NCI-H345 treated with DMSO at 0.1 percent for 48 hours (cell line): ENCODE measurements around the gene GPR34.
"Not testable (repeated sequence)": the region's sequence is repeated elsewhere in the genome, so short reads cannot be mapped to it uniquely, and the experiment has no call there.

Experiments used
- DNase-seq: peaks from one replicate; lab custom pipeline; 2025; ENCODE audit not compliant: unreplicated experiment; lab: John Stamatoyannopoulos, UW

GPR34 gene

DNA sequence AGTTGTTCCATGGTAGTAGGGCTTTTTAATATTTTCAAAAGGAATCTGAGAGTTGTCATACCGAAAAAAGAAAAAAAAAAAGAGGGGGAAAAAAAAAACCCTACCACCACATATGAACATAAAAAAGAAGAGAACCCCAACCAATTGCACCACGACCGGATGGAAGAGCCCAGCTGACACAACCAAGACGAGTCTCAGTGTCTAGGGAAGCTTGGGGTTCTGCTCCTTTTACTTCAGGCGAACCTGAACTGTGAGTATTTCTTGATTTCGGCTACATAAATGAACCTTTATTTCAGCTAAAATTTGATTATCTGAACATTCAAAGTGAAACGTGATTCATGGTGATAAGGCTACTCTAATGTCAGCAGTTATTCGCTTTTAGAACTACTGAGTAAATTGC, at the start of gene GPR34:
TSS of gene GPR34 (plus strand) at position 139 of the 400 bp plus-strand sequence. CDS start 6,661 bp downstream, outside the sequence.
- DNase-seq = no peak

- not testable (repeated sequence) for DNase-seq
These were observed 42.6 kb upstream of the GPR34 start for GRCh38 chrX:41646201-41646600.

DNA sequence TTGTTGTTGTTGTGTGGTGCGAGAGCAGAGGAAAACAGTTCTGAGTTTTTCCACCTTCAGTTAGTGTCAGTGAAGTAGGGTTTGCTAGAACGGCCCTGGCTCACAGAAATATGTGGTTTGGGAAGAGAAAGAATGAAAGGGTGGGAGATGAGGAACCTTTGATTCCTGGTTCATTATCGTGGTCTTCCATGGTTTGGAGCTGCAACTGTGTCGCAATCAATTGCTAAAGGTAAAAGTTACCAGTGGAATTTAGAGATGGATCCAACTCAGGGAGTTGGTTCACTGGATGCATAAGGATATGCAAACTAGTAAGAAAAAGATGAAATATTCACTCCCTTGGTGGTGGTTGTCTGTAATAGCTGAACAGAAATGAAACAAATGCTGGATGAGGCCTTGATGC, 35.6 kb upstream of the GPR34 start:
- DNase-seq = no peak

- no peak for DNase-seq
These were observed 33.7 kb upstream of the GPR34 start for GRCh38 chrX:41655101-41655500.

- no peak for DNase-seq
These were observed 33.1 kb upstream of the GPR34 start for GRCh38 chrX:41655631-41656030.

GRCh38 chrX:41661366-41662095, 27.2 kb upstream of the GPR34 start:
- DNase-seq = no peak

DNA sequence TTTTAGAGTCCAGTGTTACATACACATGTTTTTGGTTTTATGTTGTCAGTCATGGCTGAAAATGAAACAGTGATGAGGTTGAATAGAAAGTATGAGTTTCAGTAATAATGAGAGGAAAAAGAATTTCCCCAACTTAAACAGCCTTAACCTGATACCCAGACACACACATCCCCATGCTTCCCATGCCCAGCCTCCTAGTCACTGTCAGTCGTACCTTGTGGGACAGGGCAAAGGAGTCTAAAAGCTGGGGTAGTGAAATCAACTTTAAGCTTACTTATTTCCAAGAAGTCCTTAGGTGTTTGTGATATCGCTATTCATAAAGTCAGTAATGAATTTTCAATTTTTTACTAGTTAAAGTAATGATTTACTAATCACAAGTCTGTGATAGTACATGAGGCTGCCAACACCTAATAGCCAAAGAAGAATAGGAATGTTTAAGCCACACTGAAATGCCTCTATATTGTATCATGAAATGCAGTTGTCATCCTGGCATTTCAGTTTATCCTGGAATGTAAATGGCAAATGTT, 24.3 kb upstream of the GPR34 start:
- DNase-seq = no peak

GRCh38 chrX:41664908-41665307, 23.9 kb upstream of the GPR34 start:
- no peak for DNase-seq

- DNase-seq = no peak
These were observed 23.1 kb upstream of the GPR34 start for GRCh38 chrX:41665686-41666085.

- DNase-seq = no peak
These were observed 22.5 kb upstream of the GPR34 start for GRCh38 chrX:41666251-41666650.

DNA sequence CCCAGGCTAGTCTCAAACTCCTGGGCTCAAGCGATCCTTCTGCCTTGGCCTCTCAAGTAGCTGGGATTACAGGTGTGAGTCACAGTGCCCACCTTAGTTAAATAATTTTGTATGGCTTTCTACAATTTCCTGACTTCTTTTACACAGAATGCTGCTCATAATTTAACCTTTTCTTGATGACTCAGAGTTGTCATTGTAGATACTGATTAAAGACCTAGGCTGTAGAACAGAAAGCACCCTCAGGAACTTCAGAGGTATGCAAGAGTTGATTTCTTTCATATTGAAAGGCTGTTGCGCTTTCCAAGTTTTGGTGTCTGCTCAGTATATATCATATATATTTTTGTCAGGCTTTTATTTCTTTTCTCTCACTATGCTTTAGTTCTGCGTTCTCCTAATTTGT, 21.1 kb upstream of the GPR34 start:
- DNase-seq = no peak

DNA sequence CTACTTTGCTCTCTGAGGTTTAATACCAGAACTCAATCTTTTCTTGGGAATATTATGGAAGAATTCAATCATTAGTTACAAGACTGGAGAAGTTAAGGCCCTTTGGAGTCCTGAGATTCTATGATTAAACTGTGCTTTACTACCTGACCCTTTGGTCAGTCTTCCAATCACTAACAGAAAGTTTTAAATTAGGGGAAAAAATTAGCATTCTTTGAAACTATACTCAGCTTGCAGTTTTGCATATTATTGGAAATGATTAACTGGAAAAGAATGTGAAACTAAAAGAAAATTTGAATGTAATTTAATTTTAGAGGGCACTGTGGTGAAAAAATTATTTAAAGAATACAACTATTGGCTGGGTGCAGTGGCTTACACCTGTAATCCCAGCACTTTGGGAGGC, 18.7 kb upstream of the GPR34 start:
- no peak for DNase-seq

DNA sequence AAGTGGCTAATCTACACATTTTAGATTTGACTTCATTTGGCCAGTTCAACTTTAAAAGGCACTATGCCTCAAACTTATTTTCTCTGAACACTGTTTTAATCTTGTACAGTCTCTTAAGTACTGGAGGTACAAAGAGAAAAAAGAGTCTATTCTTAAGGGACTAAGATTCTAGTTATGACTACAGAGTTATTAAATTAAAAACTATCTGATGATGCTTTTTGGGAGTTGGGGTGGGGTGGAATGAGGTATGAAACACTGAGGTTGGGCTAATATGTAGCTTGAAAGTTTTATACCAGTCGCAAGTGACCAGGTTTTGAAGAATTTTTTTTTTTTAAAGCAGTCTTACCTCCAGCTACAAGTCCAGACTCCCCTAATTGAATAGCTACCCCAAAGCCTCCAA, 17.7 kb upstream of the GPR34 start:
- no peak for DNase-seq

GRCh38 chrX:41672643-41673042, 16.1 kb upstream of the GPR34 start:
- no peak for DNase-seq

- DNase-seq = not testable (repeated sequence)
These were observed 12.4 kb upstream of the GPR34 start for GRCh38 chrX:41676361-41676760.

DNA sequence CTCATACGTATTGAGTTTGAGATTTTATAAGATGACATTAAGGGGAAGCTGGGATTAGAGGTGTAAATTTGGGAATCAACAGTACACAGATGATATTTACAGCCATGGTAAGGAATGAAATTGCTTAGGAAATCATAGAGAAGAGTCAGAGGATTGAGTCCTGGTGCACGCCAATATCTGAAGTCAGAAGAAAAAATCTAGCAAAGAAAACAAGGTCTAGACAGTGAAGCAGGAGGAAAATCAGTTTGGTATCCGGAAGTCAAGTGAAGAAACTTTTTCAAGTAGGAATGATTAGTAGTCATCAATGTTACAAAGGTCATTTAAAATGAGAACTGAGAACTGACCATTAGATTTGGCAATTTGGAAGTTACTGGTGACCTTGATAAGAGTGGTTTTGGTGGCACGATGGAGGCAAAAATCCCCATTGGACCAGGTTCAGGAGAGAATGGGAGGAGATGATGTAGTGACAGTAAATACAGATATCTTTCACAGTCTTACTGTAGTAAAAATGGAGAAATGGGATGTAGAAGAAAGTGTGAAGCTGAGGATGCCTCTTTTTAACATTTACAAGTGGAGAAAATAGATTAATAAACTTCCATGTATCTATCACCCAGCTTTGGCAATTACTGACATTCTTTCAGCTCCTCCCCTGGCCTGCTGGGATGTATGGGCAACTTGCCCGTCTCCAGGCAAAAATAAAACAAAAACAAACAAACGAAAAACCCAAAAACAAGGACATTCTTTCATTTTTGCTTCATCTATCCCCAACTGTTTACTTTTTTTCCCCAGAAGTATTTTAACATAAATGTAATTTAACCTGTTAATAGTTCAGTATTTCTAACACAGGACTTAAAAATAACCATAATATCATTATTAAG, 11.4 kb upstream of the GPR34 start:
- no peak for DNase-seq

- no peak for DNase-seq
These were observed 4.6 kb upstream of the GPR34 start for GRCh38 chrX:41684138-41684537.

GRCh38 chrX:41684940-41685339, 3.8 kb upstream of the GPR34 start:
- no peak for DNase-seq

- DNase-seq = no peak
These were observed 2.0 kb upstream of the GPR34 start for GRCh38 chrX:41686788-41687187.

DNA sequence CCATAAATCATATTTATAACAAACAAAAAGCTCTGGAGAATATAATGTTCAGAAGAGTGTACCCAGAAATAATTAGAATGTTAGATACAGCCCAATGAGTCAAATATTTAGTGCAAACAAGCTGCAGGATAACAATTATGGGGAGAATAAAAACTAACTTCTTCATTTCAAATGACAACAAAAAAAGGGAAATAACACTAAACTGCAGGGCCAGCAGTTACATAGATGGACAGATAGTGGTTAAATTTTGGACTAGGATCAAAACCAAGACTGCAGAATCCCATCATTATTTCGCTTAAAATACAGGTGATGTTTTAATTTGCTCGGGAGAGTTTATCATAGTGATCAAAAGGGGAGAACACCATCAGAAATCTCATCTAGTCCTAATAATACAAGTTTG, 617 bp upstream of the GPR34 start:
- no peak for DNase-seq

DNA sequence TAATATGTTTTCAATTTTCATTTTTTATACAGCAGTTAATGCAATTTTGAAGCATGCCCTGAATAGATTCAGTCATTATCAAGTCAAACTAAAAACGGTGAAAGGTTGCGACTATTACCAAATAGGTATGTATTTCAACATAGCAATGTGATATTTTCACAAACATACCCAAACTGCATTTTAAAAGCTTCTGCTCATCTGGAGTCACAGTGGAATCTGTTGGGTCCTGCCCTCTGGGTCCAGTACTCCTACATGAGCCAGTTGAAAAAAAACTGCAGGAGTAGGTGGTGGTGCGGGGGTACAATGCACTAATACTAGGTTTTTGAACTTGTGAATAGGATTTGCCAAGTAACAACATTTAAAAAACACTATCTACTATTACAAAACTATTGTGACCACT, 938 bp downstream of the GPR34 start:
- no peak for DNase-seq

DNA sequence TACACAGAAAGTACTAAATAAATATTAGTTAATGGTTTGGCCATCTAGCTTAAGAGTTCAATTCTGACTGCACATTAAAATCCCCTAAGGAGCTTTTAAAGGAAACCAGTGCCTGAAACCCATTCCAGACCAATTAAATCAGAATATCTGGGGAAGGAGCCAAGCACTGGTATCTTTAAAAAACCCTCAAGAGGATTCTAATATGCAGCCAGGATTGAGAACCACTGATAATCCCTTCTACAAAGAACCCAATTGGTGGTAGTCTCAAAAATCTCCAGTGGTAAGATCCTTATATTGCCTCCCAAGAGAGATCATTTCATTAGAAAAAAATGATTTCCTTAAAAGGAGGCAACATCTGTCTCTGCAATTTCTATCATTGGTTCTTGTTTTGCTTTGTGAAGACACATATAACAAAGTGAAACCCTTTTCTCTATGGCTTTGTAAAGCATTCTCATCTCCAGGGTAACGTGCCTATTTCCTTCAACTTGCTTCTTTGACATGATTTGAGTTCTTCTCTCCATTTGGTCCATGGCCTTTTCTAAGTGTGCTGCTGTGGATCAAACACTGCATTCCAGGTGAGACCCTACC, 3.5 kb downstream of the GPR34 start:
- no peak for DNase-seq
